IMR-90 (cell line): ENCODE measurements around the gene FAM25A. TPM values are rescaled to one million over a fixed set of nuclear protein-coding genes. Genes with fewer than 3 reads are reported as not detected.
"Not testable (repeated sequence)": the region's sequence is repeated elsewhere in the genome, so short reads cannot be mapped to it uniquely, and the experiment has no call there.

ENCODE experiments used
- ATAC-seq: fragments of 200-7000 bp; cut with Tn5 transposase; 2 replicates; pipeline ENCODE4 v1.9.1; 2020; ENCODE audit warnings: low read depth, mild to moderate bottlenecking, moderate library complexity
- BruUV-seq: library from RNA; stranded (reverse); fragments of 400-500 nt; replicated peaks from 2 replicates; lab custom pipeline; 2021; lab: Mats Ljungman, UMichigan
- CTCF ChIA-PET: fragments of 300-600 bp; formaldehyde crosslinking; extraction: SDS; loops from one replicate; lab custom pipeline; 2021; ENCODE audit warnings: antibody characterized with exemption; lab: Yijun Ruan, JAX
- POLR2A ChIA-PET: fragments of 300-600 bp; sonication (Branson Sonifier 250); formaldehyde crosslinking; loops from one replicate; lab custom pipeline; 2022; ENCODE audit warnings: antibody characterized with exemption; ENCODE audit not compliant: unreplicated experiment; lab: Charles Lee
- DNase-seq: peaks from one replicate; pipeline ENCODE4 v3.0.0; 2013
- H2AFZ ChIP-seq: replicated peaks from 2 replicates; pipeline ENCODE3; 2013; ENCODE audit warnings: low read length, mild to moderate bottlenecking; ENCODE audit not compliant: poor library complexity
- H2AK5ac ChIP-seq: 2 replicates; pipeline ENCODE4 v1.6.1; 2013; ENCODE audit warnings: low read depth, low read length, inconsistent platforms
- H2AK9ac ChIP-seq: replicated peaks from 2 replicates; pipeline ENCODE3; 2013; ENCODE audit warnings: mild to moderate bottlenecking, low read depth, low read length, moderate library complexity; ENCODE audit not compliant: poor library complexity
- H2BK120ac ChIP-seq: 2 replicates; pipeline ENCODE4 v1.6.1; 2013; ENCODE audit warnings: low read depth, low read length, inconsistent platforms
- H2BK15ac ChIP-seq: 3 replicates; pipeline ENCODE4 v1.6.1; 2013; ENCODE audit warnings: low read depth, low read length, inconsistent platforms
- H2BK20ac ChIP-seq: 2 replicates; pipeline ENCODE4 v1.6.1; 2013; ENCODE audit warnings: low read depth, mild to moderate bottlenecking, inconsistent platforms, low read length, moderate library complexity
- H2BK5ac ChIP-seq: 2 replicates; pipeline ENCODE4 v1.6.1; 2013; ENCODE audit warnings: mild to moderate bottlenecking, low read depth, low read length, inconsistent platforms; ENCODE audit not compliant: poor library complexity, severe bottlenecking
- H3K14ac ChIP-seq: replicated peaks from 2 replicates; pipeline ENCODE4 v1.6.1; 2013; ENCODE audit warnings: low read depth, low read length, inconsistent platforms
- H3K18ac ChIP-seq: 2 replicates; pipeline ENCODE4 v1.6.1; 2013; ENCODE audit warnings: low read depth, low read length, control low read depth
- H3K23ac ChIP-seq: 2 replicates; pipeline ENCODE4 v1.6.1; 2013; ENCODE audit warnings: low read depth, low read length, inconsistent platforms
- H3K27ac ChIP-seq: 2 replicates; pipeline ENCODE4 v1.5.1; 2013; ENCODE audit warnings: mild to moderate bottlenecking, control low read depth, low read length; ENCODE audit not compliant: insufficient read depth
- H3K27me3 ChIP-seq: 2 replicates; pipeline ENCODE4 v1.6.1; 2013; ENCODE audit warnings: low read length; ENCODE audit not compliant: control insufficient read depth, insufficient read depth
- H3K36me3 ChIP-seq: 2 replicates; pipeline ENCODE4 v1.6.1; 2013; ENCODE audit warnings: low read length, mixed read lengths; ENCODE audit not compliant: control insufficient read depth, insufficient read depth
- H3K4ac ChIP-seq: 2 replicates; pipeline ENCODE4 v1.6.1; 2013; ENCODE audit warnings: low read depth, low read length, inconsistent platforms
- H3K4me1 ChIP-seq: 2 replicates; pipeline ENCODE4 v1.6.1; 2013; ENCODE audit warnings: low read length, mixed read lengths; ENCODE audit not compliant: control insufficient read depth, insufficient read depth
- H3K4me2 ChIP-seq: 2 replicates; pipeline ENCODE4 v1.6.1; 2013; ENCODE audit warnings: low read depth, mild to moderate bottlenecking, control low read depth, low read length, moderate library complexity
- H3K4me3 ChIP-seq: 2 replicates; pipeline ENCODE4 v1.5.1; 2013; ENCODE audit warnings: low read depth, mild to moderate bottlenecking, control low read depth, low read length, moderate library complexity; ENCODE audit not compliant: insufficient read depth
- H3K56ac ChIP-seq: 2 replicates; pipeline ENCODE4 v1.6.1; 2013; ENCODE audit warnings: low read length, inconsistent platforms; ENCODE audit not compliant: insufficient read depth; ENCODE audit errors: extremely low read depth
- H3K79me1 ChIP-seq, 2 experiments: 2 replicates each; pipeline ENCODE4 v1.6.1; 2013; ENCODE audit warnings: low read length in 2 of 2, inconsistent platforms in 1 of 2, low read depth in 1 of 2
- H3K9ac ChIP-seq: 2 replicates; pipeline ENCODE4 v1.6.1; 2013; ENCODE audit warnings: low read depth, low read length, control low read depth
- H3K9me1 ChIP-seq: 2 replicates; pipeline ENCODE4 v1.6.1; 2013; ENCODE audit warnings: low read length, inconsistent platforms; ENCODE audit not compliant: insufficient read depth
- H3K9me3 ChIP-seq: 2 replicates; pipeline ENCODE4 v1.6.1; 2013; ENCODE audit warnings: low read length; ENCODE audit not compliant: control insufficient read depth, insufficient read depth
- H4K20me1 ChIP-seq: 2 replicates; pipeline ENCODE4 v1.6.1; 2013; ENCODE audit warnings: low read length, inconsistent platforms; ENCODE audit not compliant: insufficient read depth
- H4K5ac ChIP-seq: 2 replicates; pipeline ENCODE4 v1.6.1; 2013; ENCODE audit warnings: mild to moderate bottlenecking, low read depth, low read length, control low read depth
- H4K8ac ChIP-seq, 2 experiments: 2 replicates each; pipeline ENCODE4 v1.6.1; 2013; ENCODE audit warnings: low read depth in 2 of 2, low read length in 2 of 2, control low read depth in 1 of 2, inconsistent platforms in 1 of 2
- H4K91ac ChIP-seq: 2 replicates; pipeline ENCODE4 v1.6.1; 2013; ENCODE audit warnings: low read depth, low read length, inconsistent platforms; ENCODE audit not compliant: insufficient read depth
- WGBS, 2 experiments: methylation state at CpG; one replicate each; pipeline versions ENCODE4 v1.1.5 to v1.1.7; 2013; ENCODE audit warnings: missing lambda C conversion rate in 2 of 2; ENCODE audit not compliant: insufficient read length in 1 of 2; ENCODE audit errors: extremely low coverage in 2 of 2; 5-methylcytosine and 5-hydroxymethylcytosine counted together
- dilution Hi-C: fragments of 300-500 bp; cut with HindIII; formaldehyde crosslinking; loops from one replicate; pipeline ENCODE4 v1.14.3; 2018; ENCODE audit warnings: low sequenced_read_pairs; ENCODE audit not compliant: unreplicated experiment
- in situ Hi-C: fragments of 300-500 bp; cut with MboI; formaldehyde crosslinking; loops from 3 replicates; pipeline ENCODE4 v1.14.3; 2019; ENCODE audit warnings: low sequenced_read_pairs, inconsistent platforms, mixed read lengths
- intact Hi-C: fragments of 100-400 bp; cut with micrococcal nuclease; formaldehyde crosslinking; loops from 2 replicates; pipeline ENCODE4 v1.10.0; 2022
- polyA plus RNA-seq, 3 experiments: library from polyadenylated mRNA; depleted of rRNA; stranded (reverse); fragments of >200 nt; gene quantifications; 2 replicates each; pipeline ENCODE4 v1.2.3, GENCODE V29; 2012; ENCODE audit warnings: low replicate concordance in 1 of 3
- total RNA-seq: library from RNA; depleted of rRNA; stranded (reverse); fragments of >200 nt; gene quantifications from 2 replicates; pipeline ENCODE4 v1.2.3, GENCODE V29; 2012

Gene FAM25A
- total and polyA plus RNA-seq, 2 of the 4 experiments (the other 2 are of a cell fraction), result not detected

- H2BK5ac ChIP-seq, H3K27me3 ChIP-seq, in situ Hi-C loops, H3K18ac ChIP-seq, H2AFZ ChIP-seq, H3K9ac ChIP-seq, H3K36me3 ChIP-seq, H3K4ac ChIP-seq, H2BK15ac ChIP-seq, H3K79me1 ChIP-seq, H3K56ac ChIP-seq, H3K27ac ChIP-seq, H3K9me3 ChIP-seq, H3K23ac ChIP-seq, intact Hi-C loops, H3K9me1 ChIP-seq, H4K91ac ChIP-seq, H3K14ac ChIP-seq, H2AK9ac ChIP-seq, H3K4me3 ChIP-seq, ATAC-seq, H2BK20ac ChIP-seq, BruUV-seq, H4K8ac ChIP-seq, H4K5ac ChIP-seq, DNase-seq, H4K20me1 ChIP-seq, H3K4me2 ChIP-seq, H3K4me1 ChIP-seq, dilution Hi-C loops, CTCF ChIA-PET, H2AK5ac ChIP-seq, H2BK120ac ChIP-seq: not testable (repeated sequence)
- POLR2A ChIA-PET, result interaction anchor here (0.6 kb wide), 1 partner anchor 23 kb away, joined by 4 read pairs; no protein-coding TSS in a partner anchor
- no CpG with 5 or more reads among the region's 4 CpGs for WGBS, 2 experiments
Measured at GRCh38 chr10:86984498-86984897, 35.6 kb upstream of the FAM25A start.
